ENCODE measurements around the gene LHFPL3.

DNA sequence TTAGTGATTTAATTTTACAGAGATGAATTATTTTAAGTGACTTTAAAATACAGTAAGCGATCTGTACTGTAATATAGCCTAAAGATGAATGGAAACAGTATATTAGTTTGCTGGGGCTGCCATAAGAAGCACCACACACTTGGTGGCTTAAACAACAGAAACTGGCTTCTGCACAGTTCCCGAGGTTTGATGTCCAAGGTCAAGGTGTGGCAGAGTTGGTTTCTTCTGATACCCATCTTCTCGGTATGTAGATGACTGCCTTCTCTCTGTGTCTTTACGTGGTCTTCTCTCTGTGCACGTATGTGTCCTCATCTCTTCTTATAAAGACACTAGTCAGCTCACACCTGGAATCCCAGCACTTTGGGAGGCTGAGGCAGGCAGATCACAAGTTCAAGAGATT, 621.6 kb downstream of the LHFPL3 start:
- TF ChIP-seq ADNP (CRISPR knock-in tag; IDR thresholded peaks at IDR 0.05), result no peak
- TF ChIP-seq REPIN1 (CRISPR knock-in tag; IDR thresholded peaks at IDR 0.05; ENCODE audit: borderline replicate concordance, low read depth), result no peak
- TF ChIP-seq, protein P1, sequence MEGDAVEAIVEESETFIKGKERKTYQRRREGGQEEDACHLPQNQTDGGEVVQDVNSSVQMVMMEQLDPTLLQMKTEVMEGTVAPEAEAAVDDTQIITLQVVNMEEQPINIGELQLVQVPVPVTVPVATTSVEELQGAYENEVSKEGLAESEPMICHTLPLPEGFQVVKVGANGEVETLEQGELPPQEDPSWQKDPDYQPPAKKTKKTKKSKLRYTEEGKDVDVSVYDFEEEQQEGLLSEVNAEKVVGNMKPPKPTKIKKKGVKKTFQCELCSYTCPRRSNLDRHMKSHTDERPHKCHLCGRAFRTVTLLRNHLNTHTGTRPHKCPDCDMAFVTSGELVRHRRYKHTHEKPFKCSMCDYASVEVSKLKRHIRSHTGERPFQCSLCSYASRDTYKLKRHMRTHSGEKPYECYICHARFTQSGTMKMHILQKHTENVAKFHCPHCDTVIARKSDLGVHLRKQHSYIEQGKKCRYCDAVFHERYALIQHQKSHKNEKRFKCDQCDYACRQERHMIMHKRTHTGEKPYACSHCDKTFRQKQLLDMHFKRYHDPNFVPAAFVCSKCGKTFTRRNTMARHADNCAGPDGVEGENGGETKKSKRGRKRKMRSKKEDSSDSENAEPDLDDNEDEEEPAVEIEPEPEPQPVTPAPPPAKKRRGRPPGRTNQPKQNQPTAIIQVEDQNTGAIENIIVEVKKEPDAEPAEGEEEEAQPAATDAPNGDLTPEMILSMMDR (CRISPR knock-in tag; IDR thresholded peaks at IDR 0.05), result no peak
- TF ChIP-seq CHD2 (IDR thresholded peaks at IDR 0.05; ENCODE audit: low read depth, low read length), result no peak
